OCI-LY3 (cell line): Measurements from ENCODE around the gene RAD9B.

Experiments used
- CTCF ChIP-seq: fragments of 200-600, 300-600 bp; sonication (generic); IDR thresholded peaks from 2 replicates; pipeline ENCODE4 v1.5.1; 2014; ENCODE audit warnings: antibody characterized with exemption, low read length, low read depth
- EZH2phosphoT487 ChIP-seq: fragments of 200-600 bp; shearing (Covaris generic); IDR thresholded peaks from 2 replicates; pipeline ENCODE4 v1.6.1; 2018; ENCODE audit warnings: antibody characterized with exemption, mixed run types, low read depth

- TF ChIP-seq CTCF = no peak
- TF ChIP-seq EZH2phosphoT487 = no peak
These were observed 43.7 kb downstream of the RAD9B start for GRCh38 chr12:110545812-110546211.
